Measurements from ENCODE around the gene CDCA7L. TPM values are rescaled to one million over a fixed set of nuclear protein-coding genes. Genes with fewer than 3 reads are reported as not detected.

Gene CDCA7L
- total RNA-seq, 1 experiment from 2014 or later = 59.9 TPM

- H3K9ac ChIP-seq (ENCODE audit: low read length) = no peak overlapping the region
- intact Hi-C loops (cut with micrococcal nuclease) = loop anchor here (1.0 to 5.0 kb wide), 2 partner anchors 32 to 41 kb away; no protein-coding TSS in a partner anchor
- 0 out of 2 replicates have a peak, but pooled peaks cover 9% of the 10 kb centered on the region for H3K36me3 ChIP-seq (ENCODE audit: low read depth, low read length)
- ChIA-PET POLR2A (ENCODE audit: unreplicated experiment) (interaction anchor here (0.6 to 1.0 kb wide), 3 partner anchors 32 to 176 kb away, joined by 4 to 14 read pairs (median 4); no protein-coding TSS in a partner anchor), CTCF (interaction anchor here (0.8 to 1.0 kb wide), 3 partner anchors 16 to 140 kb away, joined by 3 to 4 read pairs (median 4); no protein-coding TSS in a partner anchor)
- peaks cover 31% of the 10 kb centered on the region; the same call in 1 of the 2 replicates for H4K20me1 ChIP-seq (ENCODE audit: low read length)
- H3K9me3 ChIP-seq (ENCODE audit: low read length) = no peaks in the 10 kb centered on the region
- BruUV-seq (replicated peaks) = TSS peak; percentile 58
- H2AFZ ChIP-seq (ENCODE audit: low read length) = no peak overlapping the region
- H3K27me3 ChIP-seq (ENCODE audit: low read length) = no peaks in the 10 kb centered on the region
- H3K27ac ChIP-seq (ENCODE audit: low read length) = no peak overlapping the region
- DNase-seq = no peak
- peaks cover 55% of the 10 kb centered on the region for H3K4me1 ChIP-seq (ENCODE audit: insufficient read depth, low read length)
- H3F3A ChIP-seq (ENCODE audit: low read length, unreplicated experiment) = no peaks in the 10 kb centered on the region
- no peak for TF ChIP-seq EZH2 (IDR thresholded peaks at IDR 0.05; ENCODE audit: low read length, unreplicated experiment)
- no peak for TF ChIP-seq EZH2phosphoT487 (IDR thresholded peaks at IDR 0.05; ENCODE audit: borderline replicate concordance, low read length)
- TF ChIP-seq, protein P1, sequence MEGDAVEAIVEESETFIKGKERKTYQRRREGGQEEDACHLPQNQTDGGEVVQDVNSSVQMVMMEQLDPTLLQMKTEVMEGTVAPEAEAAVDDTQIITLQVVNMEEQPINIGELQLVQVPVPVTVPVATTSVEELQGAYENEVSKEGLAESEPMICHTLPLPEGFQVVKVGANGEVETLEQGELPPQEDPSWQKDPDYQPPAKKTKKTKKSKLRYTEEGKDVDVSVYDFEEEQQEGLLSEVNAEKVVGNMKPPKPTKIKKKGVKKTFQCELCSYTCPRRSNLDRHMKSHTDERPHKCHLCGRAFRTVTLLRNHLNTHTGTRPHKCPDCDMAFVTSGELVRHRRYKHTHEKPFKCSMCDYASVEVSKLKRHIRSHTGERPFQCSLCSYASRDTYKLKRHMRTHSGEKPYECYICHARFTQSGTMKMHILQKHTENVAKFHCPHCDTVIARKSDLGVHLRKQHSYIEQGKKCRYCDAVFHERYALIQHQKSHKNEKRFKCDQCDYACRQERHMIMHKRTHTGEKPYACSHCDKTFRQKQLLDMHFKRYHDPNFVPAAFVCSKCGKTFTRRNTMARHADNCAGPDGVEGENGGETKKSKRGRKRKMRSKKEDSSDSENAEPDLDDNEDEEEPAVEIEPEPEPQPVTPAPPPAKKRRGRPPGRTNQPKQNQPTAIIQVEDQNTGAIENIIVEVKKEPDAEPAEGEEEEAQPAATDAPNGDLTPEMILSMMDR (conservative IDR thresholded peaks at IDR 0.05; ENCODE audit: low read depth, low read length) = no peak
- peaks cover 68% of the 10 kb centered on the region for H3K79me2 ChIP-seq (ENCODE audit: low read length)
- H3K4me3 ChIP-seq (ENCODE audit: low read length) = peak overlapping the region; percentile 97
- no peak for ATAC-seq
- no peaks in the 10 kb centered on the region for H3K9me2 ChIP-seq (replicated peaks; ENCODE audit: low read length)
- peak overlapping the region; percentile 98 for H3K4me2 ChIP-seq (ENCODE audit: low read length)
These were observed 2.3 kb downstream of the CDCA7L start for GRCh38 chr7:21943436-21943835.

DNA sequence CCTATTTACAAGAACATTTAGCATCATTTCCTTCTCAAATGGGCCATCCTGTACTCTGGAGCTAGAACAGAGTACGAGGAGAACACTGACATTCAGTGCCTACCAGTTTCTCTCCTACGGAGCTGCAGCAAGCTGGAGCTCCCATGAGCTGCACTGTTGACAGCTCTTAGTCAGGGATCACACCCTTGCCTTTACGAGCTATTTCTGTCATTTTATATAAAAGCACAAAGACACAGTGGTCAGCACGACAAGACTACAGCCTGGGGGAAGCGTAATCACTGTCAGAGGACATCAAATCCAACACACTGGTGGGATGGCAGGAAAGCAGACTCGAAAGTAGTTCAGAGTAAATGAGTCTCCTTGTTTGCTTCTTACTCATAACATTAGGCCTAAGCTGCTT lies 2.7 kb downstream of the CDCA7L start:
- POLR2A ChIA-PET (ENCODE audit: unreplicated experiment) = interaction anchor here (0.6 to 0.7 kb wide), 3 partner anchors 17 to 175 kb away, joined by 4 to 6 read pairs (median 5); no protein-coding TSS in a partner anchor
- Histone ChIP-seq H3K4me3 (ENCODE audit: low read length) (peak overlapping the region; percentile 97; the same call in 1 of the 2 replicates), H3K27ac (ENCODE audit: low read length) (no peak overlapping the region), H3K9me3 (ENCODE audit: low read length) (no peaks in the 10 kb centered on the region), H2AFZ (ENCODE audit: low read length) (no peak overlapping the region), H3K4me1 (ENCODE audit: insufficient read depth, low read length) (peaks cover 56% of the 10 kb centered on the region), H3F3A (ENCODE audit: low read length, unreplicated experiment) (no peaks in the 10 kb centered on the region), H3K9ac (ENCODE audit: low read length) (no peak overlapping the region), H3K79me2 (ENCODE audit: low read length) (peaks cover 73% of the 10 kb centered on the region), H3K4me2 (ENCODE audit: low read length) (peak overlapping the region; percentile 98), H3K27me3 (ENCODE audit: low read length) (no peaks in the 10 kb centered on the region), H3K36me3 (ENCODE audit: low read depth, low read length) (0 out of 2 replicates have a peak, but pooled peaks cover 9% of the 10 kb centered on the region), H4K20me1 (ENCODE audit: low read length) (peaks cover 31% of the 10 kb centered on the region; the same call in 1 of the 2 replicates), H3K9me2 (replicated peaks; ENCODE audit: low read length) (no peaks in the 10 kb centered on the region)
- BruUV-seq (replicated peaks) = no TSS peak
- ATAC-seq = peak; percentile 20
- CTCF ChIA-PET = interaction anchor here (0.8 kb wide), 2 partner anchors 32 to 140 kb away, joined by 4 read pairs; no protein-coding TSS in a partner anchor
- intact Hi-C loops (cut with micrococcal nuclease) = loop anchor here (1.0 to 5.0 kb wide), 2 partner anchors 32 to 41 kb away; no protein-coding TSS in a partner anchor
- TF ChIP-seq, protein P1 (conservative IDR thresholded peaks at IDR 0.05; ENCODE audit: low read depth, low read length) = no peak
- no peak for TF ChIP-seq EZH2 (IDR thresholded peaks at IDR 0.05; ENCODE audit: low read length, unreplicated experiment)
- peak; percentile 60 for DNase-seq

DNA sequence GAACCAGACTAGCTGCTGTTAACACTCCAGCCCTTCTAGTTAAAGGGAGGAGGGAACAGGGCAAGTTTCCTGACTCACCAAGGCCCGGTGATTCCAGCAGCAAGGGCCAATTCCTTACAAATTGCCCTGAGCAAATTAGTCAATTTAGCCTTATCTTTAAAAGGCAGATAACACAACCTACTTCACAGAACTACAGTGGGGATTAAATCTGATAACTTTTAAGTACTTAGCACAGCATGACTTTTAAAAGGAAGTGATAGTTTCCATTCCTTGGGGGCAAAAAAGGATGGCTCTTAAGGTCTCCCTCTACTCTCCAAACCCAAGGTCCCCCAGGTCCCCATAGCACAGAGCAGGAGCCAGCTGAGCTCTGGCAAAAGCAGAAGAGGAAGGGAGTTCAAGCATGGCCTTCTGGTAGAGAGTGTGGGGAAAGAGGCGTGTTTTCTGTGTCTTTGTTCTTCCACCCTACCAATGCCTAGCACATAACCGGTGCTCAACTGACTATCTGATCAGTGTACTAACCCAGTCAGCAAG lies 4.0 kb downstream of the CDCA7L start:
- Histone ChIP-seq H3K9me3 (ENCODE audit: low read length) (no peaks in the 10 kb centered on the region), H3K79me2 (ENCODE audit: low read length) (peaks cover 86% of the 10 kb centered on the region), H3K9ac (ENCODE audit: low read length) (no peak overlapping the region), H3K36me3 (ENCODE audit: low read depth, low read length) (peaks cover 19% of the 10 kb centered on the region), H3K27ac (ENCODE audit: low read length) (no peak overlapping the region), H3K4me2 (ENCODE audit: low read length) (peak overlapping the region; percentile 98), H3K4me3 (ENCODE audit: low read length) (no peak overlapping the region), H3K27me3 (ENCODE audit: low read length) (no peaks in the 10 kb centered on the region), H3K9me2 (replicated peaks; ENCODE audit: low read length) (no peaks in the 10 kb centered on the region), H2AFZ (ENCODE audit: low read length) (no peak overlapping the region), H3K4me1 (ENCODE audit: insufficient read depth, low read length) (peaks cover 49% of the 10 kb centered on the region), H4K20me1 (ENCODE audit: low read length) (peaks cover 31% of the 10 kb centered on the region; the same call in 1 of the 2 replicates), H3F3A (ENCODE audit: low read length, unreplicated experiment) (no peaks in the 10 kb centered on the region)
- TF ChIP-seq, protein P1 (conservative IDR thresholded peaks at IDR 0.05; ENCODE audit: low read depth, low read length) = no peak
- no peak for TF ChIP-seq EZH2phosphoT487 (IDR thresholded peaks at IDR 0.05; ENCODE audit: borderline replicate concordance, low read length)
- ChIA-PET CTCF (no interaction called here), POLR2A (ENCODE audit: unreplicated experiment) (no interaction called here)
- intact Hi-C loops (cut with micrococcal nuclease) = loop anchor here (5.0 kb wide), 1 partner anchor 39 kb away; no protein-coding TSS in a partner anchor
- DNase-seq = peak; percentile 42
- BruUV-seq (replicated peaks) = no TSS peak
- ATAC-seq = no peak

Measured in PC-3 (cell line).